HCT116 (cell line): ENCODE data around the gene RMI2. TPM values are rescaled to one million over a fixed set of nuclear protein-coding genes. Genes with fewer than 3 reads are reported as not detected.

Experiments
- ATAC-seq: fragments of 200-7000 bp; cut with Tn5 transposase; 2 replicates; pipeline ENCODE4 v1.9.1; 2020; ENCODE audit warnings: mild to moderate bottlenecking, moderate library complexity
- BruUV-seq: library from RNA; stranded (reverse); fragments of 400-500 nt; replicated peaks from 2 replicates; lab custom pipeline; 2021; lab: Mats Ljungman, UMichigan
- CTCF ChIA-PET: fragments of 300-600 bp; sonication (Branson Sonifier 250); formaldehyde crosslinking; loops from one replicate; lab custom pipeline; 2021; ENCODE audit warnings: antibody characterized with exemption; lab: Charles Lee
- POLR2A ChIA-PET: fragments of 300-600, 350-600 bp; sonication (Branson Sonifier 250); formaldehyde crosslinking; loops from one replicate; lab custom pipeline; 2021; ENCODE audit warnings: antibody characterized with exemption; lab: Charles Lee
- RAD21 ChIA-PET, 2 experiments: fragments of 300-600 bp; sonication (Branson Sonifier 250); formaldehyde crosslinking; loops; one replicate each; lab custom pipeline; 2023; ENCODE audit warnings: low total read pairs in 2 of 2; ENCODE audit not compliant: uncharacterized antibody in 2 of 2, unreplicated experiment in 2 of 2, low non-redundant PET in 1 of 2; lab: Charles Lee
- DNase-seq: peaks from one replicate; pipeline ENCODE4 v3.0.0-alpha.2; 2010; ENCODE audit warnings: low read depth, low spot score
- H2AFZ ChIP-seq: fragments of 200-600 bp; shearing (Covaris generic), sonication (generic); 2 replicates; pipeline ENCODE4 v1.6.1; 2017; ENCODE audit warnings: low read depth, mixed run types, mixed read lengths, antibody characterized with exemption, low read length; ENCODE audit not compliant: poor library complexity, severe bottlenecking
- H3K27ac ChIP-seq: 2 replicates; pipeline ENCODE4 v1.5.1; 2012; ENCODE audit warnings: low read depth, low read length
- H3K27me3 ChIP-seq: fragments of 200-600 bp; sonication (generic); 2 replicates; pipeline ENCODE4 v1.6.1; 2016; ENCODE audit warnings: mixed run types, low read length, mixed read lengths; ENCODE audit not compliant: insufficient read depth
- H3K36me3 ChIP-seq, 2 experiments: fragments of 200-500 bp in 1 of 2; fragments of 200-600 bp in 1 of 2; sonication (Bioruptor generic) in 1 of 2; sonication (generic) in 1 of 2; 2 replicates each; pipeline versions ENCODE4 v1.5.1 to v1.6.1; 2014 to 2016; ENCODE audit warnings: low read length in 2 of 2, inconsistent platforms in 1 of 2, mixed read lengths in 1 of 2, mixed run types in 1 of 2; ENCODE audit not compliant: insufficient read depth in 2 of 2, control insufficient read depth in 1 of 2
- H3K4me1 ChIP-seq, 2 experiments: fragments of 200-600 bp in 1 of 2; sonication (generic) in 1 of 2; 2 replicates each; pipeline versions ENCODE4 v1.5.1 to v1.6.1; 2012 to 2017; ENCODE audit warnings: low read length in 2 of 2, inconsistent platforms in 1 of 2, mild to moderate bottlenecking in 1 of 2, mixed read lengths in 1 of 2, mixed run types in 1 of 2, moderate library complexity in 1 of 2; ENCODE audit not compliant: insufficient read depth in 2 of 2, control insufficient read depth in 1 of 2
- H3K4me2 ChIP-seq: fragments of 200-600 bp; sonication (generic); 2 replicates; pipeline ENCODE4 v1.6.1; 2017; ENCODE audit warnings: mixed run types, low read length, mixed read lengths
- H3K4me3 ChIP-seq, 2 experiments: fragments of 200-600 bp in 1 of 2; sonication (generic) in 1 of 2; replicated peaks in 1 of 2; 2 replicates each; pipeline ENCODE4 v1.5.1; 2011 to 2016; ENCODE audit warnings: low read length in 2 of 2, control low read depth in 1 of 2, low read depth in 1 of 2, mild to moderate bottlenecking in 1 of 2, mixed read lengths in 1 of 2, mixed run types in 1 of 2
- H3K79me2 ChIP-seq: fragments of 200-600 bp; sonication (generic); 2 replicates; pipeline ENCODE4 v1.6.1; 2017; ENCODE audit warnings: mild to moderate bottlenecking, mixed run types, low read length, moderate library complexity, mixed read lengths; ENCODE audit not compliant: insufficient read depth
- H3K9ac ChIP-seq: fragments of 200-600 bp; sonication (generic); 2 replicates; pipeline ENCODE4 v1.6.1; 2016; ENCODE audit warnings: low read length, mixed read lengths
- H3K9me2 ChIP-seq: fragments of 200-600 bp; sonication (generic), shearing (Covaris generic); 2 replicates; pipeline ENCODE4 v1.6.1; 2017; ENCODE audit warnings: mixed run types, mild to moderate bottlenecking, moderate library complexity; ENCODE audit not compliant: insufficient read depth
- H3K9me3 ChIP-seq, 2 experiments: fragments of 200-500 bp in 1 of 2; fragments of 200-600 bp in 1 of 2; sonication (Bioruptor generic) in 1 of 2; sonication (generic) in 1 of 2; 2 replicates each; pipeline ENCODE4 v1.6.1; 2014 to 2017; ENCODE audit warnings: low read length in 2 of 2, mixed read lengths in 2 of 2, inconsistent platforms in 1 of 2, low read depth in 1 of 2, mild to moderate bottlenecking in 1 of 2, mixed run types in 1 of 2, moderate library complexity in 1 of 2; ENCODE audit not compliant: control insufficient read depth in 1 of 2, insufficient read depth in 1 of 2
- H4K20me1 ChIP-seq: fragments of 200-600 bp; sonication (generic), shearing (Covaris generic); 2 replicates; pipeline ENCODE4 v1.6.1; 2017; ENCODE audit warnings: mixed run types, mild to moderate bottlenecking, moderate library complexity; ENCODE audit not compliant: insufficient read depth
- ATF3 ChIP-seq: IDR thresholded peaks from 2 replicates; pipeline ENCODE4 v1.6.1; 2012
- EGR1 ChIP-seq: IDR thresholded peaks from 2 replicates; pipeline ENCODE4 v1.6.1; 2012; ENCODE audit warnings: low read depth
- ELF1 ChIP-seq: IDR thresholded peaks from 2 replicates; pipeline ENCODE4 v1.6.1; 2012; ENCODE audit warnings: low read depth, borderline replicate concordance
- EZH2phosphoT487 ChIP-seq: fragments of 200-600 bp; IDR thresholded peaks from 2 replicates; pipeline ENCODE4 v1.6.1; 2018; ENCODE audit warnings: antibody characterized with exemption, borderline replicate concordance
- JUND ChIP-seq: IDR thresholded peaks from 2 replicates; pipeline ENCODE4 v1.6.1; 2012
- POLR2A ChIP-seq: IDR thresholded peaks from 2 replicates; pipeline ENCODE4 v1.7.0; 2011; ENCODE audit warnings: borderline replicate concordance; ENCODE audit not compliant: insufficient read depth, insufficient read length; ENCODE audit errors: extremely low read depth
- POLR2AphosphoS5 ChIP-seq: IDR thresholded peaks from 2 replicates; pipeline ENCODE4 v1.6.1; 2011; ENCODE audit warnings: mild to moderate bottlenecking, low read depth, low read length, moderate library complexity
- RAD21 ChIP-seq: IDR thresholded peaks from 2 replicates; pipeline ENCODE4 v1.6.1; 2012; ENCODE audit warnings: low read depth, mild to moderate bottlenecking
- SP1 ChIP-seq: IDR thresholded peaks from 2 replicates; pipeline ENCODE4 v1.6.1; 2012; ENCODE audit warnings: low read depth
- SRF ChIP-seq: IDR thresholded peaks from 2 replicates; pipeline ENCODE4 v1.6.1; 2012; ENCODE audit warnings: low read depth
- YY1 ChIP-seq: IDR thresholded peaks from 2 replicates; pipeline ENCODE4 v1.6.1; 2011; ENCODE audit warnings: low read length, low read depth, moderate library complexity, mild to moderate bottlenecking; ENCODE audit not compliant: insufficient replicate concordance; ENCODE audit errors: extremely low read depth
- intact Hi-C: fragments of 100-400 bp; cut with micrococcal nuclease; formaldehyde crosslinking; loops from 2 replicates; pipeline ENCODE4 v1.10.0; 2022
- total RNA-seq: library from RNA; stranded (reverse); gene quantifications from one replicate; pipeline ENCODE4 v1.2.1, GENCODE V29; 2021; ENCODE audit not compliant: unreplicated experiment

Gene RMI2
- total RNA-seq, 1 experiment from 2014 or later, result 19.9 TPM

DNA sequence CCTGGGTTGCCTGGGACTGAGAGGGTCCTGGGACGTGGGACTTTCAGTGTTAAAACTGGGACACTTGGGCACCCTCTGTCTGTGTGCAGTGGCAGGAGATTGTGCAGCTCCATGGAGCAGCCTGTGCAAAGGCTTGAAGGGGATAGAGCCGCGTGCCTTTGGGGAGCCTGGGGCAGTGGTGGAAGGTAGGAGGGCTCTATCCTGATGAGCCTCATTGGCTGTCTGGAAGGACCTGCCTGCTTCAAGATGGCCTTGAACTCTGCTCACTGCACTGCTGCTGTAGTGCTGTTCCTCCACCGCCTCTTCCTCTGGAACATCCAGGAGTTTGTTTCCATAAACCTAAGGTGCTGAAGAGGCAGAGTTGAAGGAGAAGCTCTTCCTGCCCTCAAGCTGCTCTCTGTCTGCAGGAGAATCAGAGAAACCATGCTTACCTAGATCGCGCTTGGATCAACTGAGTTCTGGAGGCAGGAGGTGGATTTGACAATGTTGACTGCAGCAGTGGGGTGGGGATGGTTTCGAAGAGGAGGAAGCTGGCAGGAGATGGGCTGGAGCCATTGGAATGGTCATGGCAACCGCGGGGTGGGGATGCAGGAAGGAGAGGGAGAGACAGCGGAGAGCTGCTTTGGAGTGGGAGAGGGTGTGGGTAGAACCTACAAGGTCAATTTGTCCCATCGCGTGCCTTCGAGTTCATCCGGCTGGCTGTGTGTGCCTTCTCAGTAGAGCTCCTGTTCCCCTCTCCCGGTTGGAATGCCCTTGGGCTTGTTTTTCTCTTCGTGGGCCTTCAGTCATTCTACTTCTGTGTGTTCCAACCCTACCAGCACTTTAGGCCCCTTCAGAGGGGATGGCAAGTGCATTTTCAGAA, 3.7 kb downstream of the RMI2 start:
- Histone ChIP-seq H2AFZ (no peak overlapping the region), H3K79me2 (peaks cover 5% of the 10 kb centered on the region; the same call in 1 of the 2 replicates), H3K4me2 (no peak overlapping the region), H3K9me3 (no peaks in the 10 kb centered on the region), H3K9ac (no peak overlapping the region), H3K36me3 (no peaks in the 10 kb centered on the region; a peak in 1 of 4 replicates), H3K27ac (no peak overlapping the region), H3K27me3 (no peaks in the 10 kb centered on the region), H3K9me2 (no peaks in the 10 kb centered on the region), H3K4me1 (peaks cover 0 to 33% of the 10 kb centered on the region in 2 experiments; a peak in 2 of 4 replicates), H4K20me1 (no peaks in the 10 kb centered on the region)
- CTCF ChIA-PET, result no interaction called here
- no peak for ATAC-seq
- no TSS peak for BruUV-seq
- intact Hi-C loops, result no loop called here
- DNase-seq, result no peak
- POLR2A ChIA-PET, result no interaction called here
- TF ChIP-seq JUND (no peak), SP1 (no peak), EZH2phosphoT487 (no peak), ATF3 (no peak), ELF1 (no peak), SRF (no peak), RAD21 (no peak), POLR2AphosphoS5 (no peak), YY1 (no peak), EGR1 (no peak), POLR2A (no peak)
- TF ChIP-seq, all 23 proteins: peak for 0
- RAD21 ChIA-PET, result no interaction called here
- no peak overlapping the region for H3K4me3 ChIP-seq
